NB4 (cell line): ENCODE results near the gene AADAT.

Source experiments
- MYC ChIP-seq: IDR thresholded peaks from 2 replicates; pipeline ENCODE4 v1.6.1; 2011; ENCODE audit warnings: low read depth, low read length
- POLR2A ChIP-seq: IDR thresholded peaks from 2 replicates; pipeline ENCODE4 v1.6.1; 2011; ENCODE audit warnings: mild to moderate bottlenecking; ENCODE audit not compliant: insufficient read length; ENCODE audit errors: extremely low read depth
- TF ChIP-seq, protein P1 (sequence below): IDR thresholded peaks from one replicate; pipeline ENCODE4 v1.5.1; 2012; ENCODE audit warnings: low read depth, low read length
- TF ChIP-seq, protein P2 (sequence below): IDR thresholded peaks from 2 replicates; pipeline ENCODE4 v1.6.1; 2011; ENCODE audit warnings: low read depth, low read length

DNA sequence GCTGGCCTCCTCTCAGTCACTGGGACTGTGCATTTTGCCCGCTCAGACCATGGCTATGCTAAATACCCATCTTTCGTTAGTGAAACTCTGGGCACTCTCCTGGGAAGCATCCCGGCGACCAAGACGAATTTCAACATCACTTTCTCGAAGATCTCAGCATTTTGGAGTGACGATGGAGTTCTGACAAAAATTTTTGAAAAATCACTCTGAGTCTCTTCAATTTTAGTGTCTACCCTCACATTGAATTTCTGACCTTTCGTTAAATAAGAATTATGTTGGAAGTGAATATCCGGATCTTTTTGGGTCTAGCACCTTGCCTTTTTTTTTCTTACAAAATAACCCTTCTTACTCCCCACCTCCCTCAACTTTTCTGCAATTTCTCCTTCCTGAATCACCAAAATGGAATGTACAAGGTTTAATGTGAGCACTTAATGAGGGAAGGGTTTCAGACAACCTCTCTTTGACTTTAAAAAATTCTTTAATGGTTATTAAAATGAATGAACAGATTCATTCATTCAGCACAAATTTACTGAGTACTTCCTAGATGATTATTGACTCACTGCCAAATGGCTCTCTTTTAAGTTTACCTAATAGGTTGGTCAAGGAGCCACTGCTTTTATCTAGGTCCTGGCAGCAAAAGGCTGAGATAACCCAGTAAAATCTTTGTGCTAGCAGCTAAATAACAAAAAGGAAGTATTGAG is 746 bp upstream of the AADAT start:
- TF ChIP-seq, protein P1, sequence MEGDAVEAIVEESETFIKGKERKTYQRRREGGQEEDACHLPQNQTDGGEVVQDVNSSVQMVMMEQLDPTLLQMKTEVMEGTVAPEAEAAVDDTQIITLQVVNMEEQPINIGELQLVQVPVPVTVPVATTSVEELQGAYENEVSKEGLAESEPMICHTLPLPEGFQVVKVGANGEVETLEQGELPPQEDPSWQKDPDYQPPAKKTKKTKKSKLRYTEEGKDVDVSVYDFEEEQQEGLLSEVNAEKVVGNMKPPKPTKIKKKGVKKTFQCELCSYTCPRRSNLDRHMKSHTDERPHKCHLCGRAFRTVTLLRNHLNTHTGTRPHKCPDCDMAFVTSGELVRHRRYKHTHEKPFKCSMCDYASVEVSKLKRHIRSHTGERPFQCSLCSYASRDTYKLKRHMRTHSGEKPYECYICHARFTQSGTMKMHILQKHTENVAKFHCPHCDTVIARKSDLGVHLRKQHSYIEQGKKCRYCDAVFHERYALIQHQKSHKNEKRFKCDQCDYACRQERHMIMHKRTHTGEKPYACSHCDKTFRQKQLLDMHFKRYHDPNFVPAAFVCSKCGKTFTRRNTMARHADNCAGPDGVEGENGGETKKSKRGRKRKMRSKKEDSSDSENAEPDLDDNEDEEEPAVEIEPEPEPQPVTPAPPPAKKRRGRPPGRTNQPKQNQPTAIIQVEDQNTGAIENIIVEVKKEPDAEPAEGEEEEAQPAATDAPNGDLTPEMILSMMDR = no peak
- TF ChIP-seq POLR2A (no peak), MYC (no peak)
- TF ChIP-seq, protein P2, sequence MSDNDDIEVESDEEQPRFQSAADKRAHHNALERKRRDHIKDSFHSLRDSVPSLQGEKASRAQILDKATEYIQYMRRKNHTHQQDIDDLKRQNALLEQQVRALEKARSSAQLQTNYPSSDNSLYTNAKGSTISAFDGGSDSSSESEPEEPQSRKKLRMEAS = no peak
